Ishikawa (cell line): Measurements from ENCODE around the gene GABRB1.

ENCODE experiments used
- MAX ChIP-seq: IDR thresholded peaks from 2 replicates; pipeline ENCODE4 v1.6.1; 2012
- REST ChIP-seq: IDR thresholded peaks from 2 replicates; pipeline ENCODE4 v1.6.1; 2012; ENCODE audit warnings: low read depth, mild to moderate bottlenecking
- ZBTB7A ChIP-seq: IDR thresholded peaks from 2 replicates; pipeline ENCODE4 v1.6.1; 2012; ENCODE audit warnings: low read depth

GRCh38 chr4:47359891-47360290 is 328.5 kb downstream of the GABRB1 start:
- TF ChIP-seq ZBTB7A, result no peak
- no peak for TF ChIP-seq REST
- no peak for TF ChIP-seq MAX
